ENCODE measurements around the gene GRID1. TPM values are rescaled to one million over a fixed set of nuclear protein-coding genes. Genes with fewer than 3 reads are reported as not detected.

The GRID1 gene
- total RNA-seq, 1 experiment from 2014 or later: 5.6 TPM

DNA sequence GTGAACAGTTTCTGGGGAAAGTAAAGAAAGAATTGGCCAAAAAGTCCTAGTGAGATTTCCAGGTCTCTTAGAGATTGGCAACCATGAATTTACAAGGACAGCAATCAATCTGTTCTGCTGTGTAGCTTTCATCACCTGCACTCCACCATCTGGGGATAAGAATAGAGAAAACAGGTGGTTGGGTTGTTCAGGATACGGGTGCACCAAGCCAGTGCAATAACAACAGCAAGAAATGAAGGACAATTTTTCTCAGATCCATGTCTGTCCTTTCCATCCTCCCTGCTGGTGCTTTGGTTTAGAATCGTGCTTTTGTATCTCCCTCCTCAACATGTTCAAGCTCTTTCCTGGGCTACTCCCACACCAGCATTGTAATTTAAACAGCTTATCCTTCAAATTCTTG, 787.7 kb downstream of the GRID1 start:
- DNase-seq (ENCODE audit: low read depth, low spot score) (no peak), ATAC-seq (no peak)
- intact Hi-C loops (cut with micrococcal nuclease): no loop called here
- no peaks in the 10 kb centered on the region for H3K4me1 ChIP-seq (ENCODE audit: control insufficient read depth in 1 of 2, insufficient read depth in 2 of 2, low read length in 2 of 2)
- POLR2A ChIA-PET: no interaction called here
- H3K9ac ChIP-seq (ENCODE audit: low read length): no peak overlapping the region
- no peaks in the 10 kb centered on the region for H3K9me2 ChIP-seq (ENCODE audit: insufficient read depth)
- CTCF ChIA-PET: no interaction called here
- H2AFZ ChIP-seq (ENCODE audit: low read depth, low read length, poor library complexity, severe bottlenecking): no peak overlapping the region
- no peak overlapping the region for H3K4me2 ChIP-seq (ENCODE audit: low read length)
- no peak overlapping the region for H3K27ac ChIP-seq (ENCODE audit: low read depth, low read length)
- H3K79me2 ChIP-seq (ENCODE audit: insufficient read depth, low read length): no peaks in the 10 kb centered on the region
- TF ChIP-seq, protein P1, sequence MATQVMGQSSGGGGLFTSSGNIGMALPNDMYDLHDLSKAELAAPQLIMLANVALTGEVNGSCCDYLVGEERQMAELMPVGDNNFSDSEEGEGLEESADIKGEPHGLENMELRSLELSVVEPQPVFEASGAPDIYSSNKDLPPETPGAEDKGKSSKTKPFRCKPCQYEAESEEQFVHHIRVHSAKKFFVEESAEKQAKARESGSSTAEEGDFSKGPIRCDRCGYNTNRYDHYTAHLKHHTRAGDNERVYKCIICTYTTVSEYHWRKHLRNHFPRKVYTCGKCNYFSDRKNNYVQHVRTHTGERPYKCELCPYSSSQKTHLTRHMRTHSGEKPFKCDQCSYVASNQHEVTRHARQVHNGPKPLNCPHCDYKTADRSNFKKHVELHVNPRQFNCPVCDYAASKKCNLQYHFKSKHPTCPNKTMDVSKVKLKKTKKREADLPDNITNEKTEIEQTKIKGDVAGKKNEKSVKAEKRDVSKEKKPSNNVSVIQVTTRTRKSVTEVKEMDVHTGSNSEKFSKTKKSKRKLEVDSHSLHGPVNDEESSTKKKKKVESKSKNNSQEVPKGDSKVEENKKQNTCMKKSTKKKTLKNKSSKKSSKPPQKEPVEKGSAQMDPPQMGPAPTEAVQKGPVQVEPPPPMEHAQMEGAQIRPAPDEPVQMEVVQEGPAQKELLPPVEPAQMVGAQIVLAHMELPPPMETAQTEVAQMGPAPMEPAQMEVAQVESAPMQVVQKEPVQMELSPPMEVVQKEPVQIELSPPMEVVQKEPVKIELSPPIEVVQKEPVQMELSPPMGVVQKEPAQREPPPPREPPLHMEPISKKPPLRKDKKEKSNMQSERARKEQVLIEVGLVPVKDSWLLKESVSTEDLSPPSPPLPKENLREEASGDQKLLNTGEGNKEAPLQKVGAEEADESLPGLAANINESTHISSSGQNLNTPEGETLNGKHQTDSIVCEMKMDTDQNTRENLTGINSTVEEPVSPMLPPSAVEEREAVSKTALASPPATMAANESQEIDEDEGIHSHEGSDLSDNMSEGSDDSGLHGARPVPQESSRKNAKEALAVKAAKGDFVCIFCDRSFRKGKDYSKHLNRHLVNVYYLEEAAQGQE (IDR thresholded peaks at IDR 0.05; ENCODE audit: low read depth): no peak
- no peak for TF ChIP-seq CBX3 (IDR thresholded peaks at IDR 0.05; ENCODE audit: low read depth)
- no peak for TF ChIP-seq EZH2 (IDR thresholded peaks at IDR 0.05)
- no peak for TF ChIP-seq SIN3A (IDR thresholded peaks at IDR 0.05; ENCODE audit: low read depth)
- TF ChIP-seq ZFX (IDR thresholded peaks at IDR 0.05): no peak
- TF ChIP-seq, protein P2, sequence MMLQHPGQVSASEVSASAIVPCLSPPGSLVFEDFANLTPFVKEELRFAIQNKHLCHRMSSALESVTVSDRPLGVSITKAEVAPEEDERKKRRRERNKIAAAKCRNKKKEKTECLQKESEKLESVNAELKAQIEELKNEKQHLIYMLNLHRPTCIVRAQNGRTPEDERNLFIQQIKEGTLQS (IDR thresholded peaks at IDR 0.05): no peak
- TF ChIP-seq ZNF274 (IDR thresholded peaks at IDR 0.05; ENCODE audit: low read depth, low read length): no peak
- TF ChIP-seq YY1 (IDR thresholded peaks at IDR 0.05; ENCODE audit: extremely low read depth, insufficient replicate concordance, low read depth, low read length): no peak
- TF ChIP-seq POLR2A (IDR thresholded peaks at IDR 0.05; ENCODE audit: borderline replicate concordance, extremely low read depth, insufficient read depth, insufficient read length): no peak
- TF ChIP-seq ELF1 (IDR thresholded peaks at IDR 0.05; ENCODE audit: borderline replicate concordance, low read depth): no peak
- no peak for TF ChIP-seq EGR1 (IDR thresholded peaks at IDR 0.05; ENCODE audit: low read depth)
- no peaks in the 10 kb centered on the region; the same call in 1 of the 2 replicates for H3K27me3 ChIP-seq (ENCODE audit: insufficient read depth, low read length)
- H3K4me3 ChIP-seq (replicated peaks in 1 of 2; ENCODE audit: low read depth in 1 of 2, low read length in 2 of 2): no peak overlapping the region
- RAD21 ChIA-PET (ENCODE audit: low non-redundant PET in 1 of 2, low total read pairs in 2 of 2, uncharacterized antibody in 2 of 2, unreplicated experiment in 2 of 2): no interaction called here
- no TSS peak for BruUV-seq (replicated peaks)
- H3K9me3 ChIP-seq (ENCODE audit: control insufficient read depth in 1 of 2, insufficient read depth in 1 of 2, low read depth in 1 of 2, low read length in 2 of 2): no peaks in the 10 kb centered on the region
- H4K20me1 ChIP-seq (ENCODE audit: insufficient read depth): no peaks in the 10 kb centered on the region
- no peaks in the 10 kb centered on the region for H3K36me3 ChIP-seq (ENCODE audit: control insufficient read depth in 1 of 2, insufficient read depth in 2 of 2, low read length in 2 of 2)

All from HCT116 (cell line).